Endometrial microvascular endothelial cells (primary cell): ENCODE data around the gene AFF2. TPM values are rescaled to one million over a fixed set of nuclear protein-coding genes. Genes with fewer than 3 reads are reported as not detected.
"Not testable (repeated sequence)": the region's sequence is repeated elsewhere in the genome, so short reads cannot be mapped to it uniquely, and the experiment has no call there.

Source experiments
- in situ Hi-C: cut with HindIII; loops from 2 replicates; pipeline ENCODE4 v1.10.0; 2017; ENCODE audit warnings: low sequenced_read_pairs, low pct_unique_long_range_greater_than_20kb; ENCODE audit errors: inconsistent ontology term
- total RNA-seq: library from RNA; depleted of rRNA; stranded (reverse); fragments of >200 nt; gene quantifications from one replicate; pipeline ENCODE4 v1.2.3, GENCODE V29; 2015; ENCODE audit errors: inconsistent ontology term

The AFF2 gene
- total RNA-seq, 1 donor from 2014 or later = 0.19 TPM

DNA sequence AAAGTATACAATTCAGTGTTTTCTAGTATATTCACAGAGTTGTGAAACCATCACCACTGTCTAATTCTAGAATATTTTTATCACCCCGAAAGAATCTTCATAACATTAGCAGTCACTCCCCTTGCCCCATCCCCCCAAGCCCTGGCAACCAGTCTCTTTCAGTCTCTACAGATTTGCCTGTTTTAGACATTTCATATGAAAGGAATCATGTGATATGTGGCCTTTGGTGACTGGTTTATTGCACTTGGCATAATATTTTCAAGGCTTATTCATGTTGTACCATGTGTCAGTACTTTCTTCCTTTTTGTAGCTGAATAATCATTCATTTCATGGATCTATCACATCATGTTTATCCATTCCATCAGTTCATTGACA is 371.7 kb downstream of the AFF2 start:
- in situ Hi-C loops = no loop called here

DNA sequence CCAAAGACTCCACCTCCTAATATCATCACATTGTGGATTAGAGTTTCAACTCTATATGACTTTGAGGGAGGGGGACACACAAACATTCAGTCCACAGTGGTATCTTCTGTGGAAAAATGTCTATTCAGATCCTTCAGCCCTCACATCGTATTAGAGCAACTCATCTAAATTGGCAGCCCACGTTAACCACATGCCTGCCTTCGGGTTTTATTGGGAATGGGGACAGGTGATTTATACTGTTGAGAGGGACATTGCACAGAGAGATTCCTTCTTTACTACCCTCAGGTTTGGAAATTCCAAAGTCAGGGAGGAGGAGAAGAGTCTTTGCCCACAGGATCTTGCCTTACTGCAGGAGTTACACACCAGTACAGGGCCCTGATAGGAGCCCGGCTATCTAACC is 372.5 kb downstream of the AFF2 start:
- in situ Hi-C loops = no loop called here

DNA sequence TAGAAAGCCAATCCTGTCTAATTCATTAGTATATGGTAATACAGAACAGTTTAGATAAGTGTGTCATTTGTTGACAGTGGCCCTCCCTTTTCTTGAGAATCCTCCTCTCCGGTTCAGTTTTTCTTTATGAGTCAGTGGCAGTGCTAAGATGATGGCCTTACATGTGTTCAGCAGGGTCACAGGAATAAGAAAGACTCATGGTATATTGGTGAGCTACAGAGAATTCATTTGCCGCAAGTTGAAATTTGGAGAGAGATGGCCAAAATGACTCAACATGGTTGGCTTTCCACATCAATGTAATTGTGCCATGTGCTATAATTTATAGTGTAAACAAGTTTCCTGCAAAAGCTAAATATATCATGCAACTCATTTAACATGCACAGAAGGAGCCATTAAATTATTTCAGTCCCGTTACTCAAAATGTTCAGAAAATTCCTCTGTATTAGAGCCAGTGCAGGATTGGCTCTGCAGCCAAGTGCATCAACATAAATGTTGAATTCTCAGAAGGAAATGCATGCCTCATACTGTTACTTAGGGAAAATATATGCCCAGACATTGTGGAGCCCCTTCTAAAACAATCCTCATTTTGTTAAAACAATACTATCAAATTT is 374.3 kb downstream of the AFF2 start:
- in situ Hi-C loops = no loop called here

DNA sequence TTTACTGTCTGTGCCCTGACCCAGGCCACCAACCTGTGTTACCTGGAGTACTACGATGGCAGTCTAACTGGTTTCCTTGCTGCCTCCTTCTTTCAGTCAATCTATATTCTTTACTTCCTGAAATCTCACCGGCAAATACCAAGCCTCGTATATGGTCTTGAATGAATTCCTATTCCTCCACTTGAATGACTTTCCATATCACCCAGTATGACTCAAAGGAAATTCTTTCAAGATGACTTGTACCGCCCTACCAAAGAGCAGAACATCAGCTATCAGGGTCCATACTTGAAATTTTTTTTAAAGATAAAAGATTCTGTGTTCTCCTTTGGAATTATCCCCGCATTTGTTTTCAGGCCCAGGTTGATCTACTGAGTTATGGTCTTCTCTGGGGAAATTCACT is 378.0 kb downstream of the AFF2 start:
- in situ Hi-C loops = no loop called here

DNA sequence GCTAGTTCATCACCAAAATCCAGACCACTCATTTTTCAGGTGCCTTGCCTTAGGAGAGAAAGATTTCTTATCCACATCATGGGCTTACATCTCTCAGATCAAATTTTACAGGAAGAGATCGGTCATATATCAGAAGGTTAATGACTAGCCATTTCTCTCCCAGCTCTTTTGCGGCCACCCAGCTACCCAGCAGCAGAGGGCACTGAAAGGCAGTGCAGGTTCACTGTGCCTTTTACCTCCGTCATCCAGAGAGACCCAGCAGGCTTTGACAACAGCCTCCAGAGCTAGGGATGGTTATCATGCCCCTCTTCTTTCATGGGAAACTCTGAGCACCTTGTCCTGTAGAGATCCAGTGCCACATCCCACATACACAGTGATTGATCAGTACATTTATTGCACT is 384.8 kb downstream of the AFF2 start:
- in situ Hi-C loops = no loop called here

DNA sequence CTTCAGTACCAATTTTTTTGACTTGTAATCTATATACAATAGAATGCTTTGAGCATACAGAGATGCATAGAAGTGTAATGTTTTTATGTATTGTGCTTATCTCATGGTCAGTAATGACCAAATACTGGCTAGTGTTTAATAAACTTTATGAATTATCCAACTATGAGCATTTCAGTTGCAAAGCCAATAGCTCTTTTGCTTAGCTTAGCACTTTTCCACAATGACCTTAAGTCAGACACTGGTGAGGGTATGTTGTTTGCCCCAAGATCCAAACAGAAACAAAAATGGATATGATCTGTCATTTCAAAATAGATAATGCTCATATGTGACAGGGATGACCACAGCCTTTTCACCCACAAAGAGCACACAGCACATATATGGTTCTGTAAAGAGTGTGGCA is 393.0 kb downstream of the AFF2 start:
- in situ Hi-C loops = no loop called here

DNA sequence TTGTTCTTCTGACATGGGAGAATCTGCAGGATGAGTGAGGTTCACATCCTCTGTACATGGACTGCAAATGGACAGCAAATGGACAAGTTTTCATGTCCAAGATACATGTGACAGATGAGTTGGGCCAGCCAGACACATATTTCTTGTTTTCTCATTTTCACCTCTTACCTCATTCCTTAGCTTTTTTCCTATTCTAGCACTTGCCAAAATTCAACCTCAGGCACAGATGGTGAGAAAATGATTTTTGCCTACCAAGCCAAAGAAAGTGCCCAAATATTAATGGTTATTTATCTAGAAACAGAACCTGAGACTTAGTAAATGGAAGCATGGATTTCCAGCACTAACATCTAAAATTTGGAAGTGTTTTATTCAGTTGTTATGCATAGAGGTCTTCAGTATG is 402.2 kb downstream of the AFF2 start:
- in situ Hi-C loops = no loop called here

DNA sequence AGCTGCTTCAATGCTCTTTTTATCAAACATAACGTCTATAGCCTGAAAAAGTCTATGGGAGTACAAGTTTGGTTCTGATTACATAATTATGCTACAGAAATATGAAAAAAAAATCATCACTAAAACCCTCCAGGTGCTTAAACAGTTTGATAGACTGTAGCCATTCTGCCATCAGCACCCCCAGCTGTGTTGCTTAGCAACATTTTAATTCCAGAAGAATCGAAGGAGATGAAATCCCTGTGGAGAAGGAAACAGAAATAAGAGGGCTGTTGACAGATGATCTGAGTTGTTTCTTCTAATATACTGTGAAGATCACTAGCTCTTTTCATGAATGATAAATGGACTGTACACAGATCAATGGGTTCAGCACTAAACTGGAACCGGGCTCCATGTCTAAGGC is 402.8 kb downstream of the AFF2 start:
- in situ Hi-C loops = no loop called here

DNA sequence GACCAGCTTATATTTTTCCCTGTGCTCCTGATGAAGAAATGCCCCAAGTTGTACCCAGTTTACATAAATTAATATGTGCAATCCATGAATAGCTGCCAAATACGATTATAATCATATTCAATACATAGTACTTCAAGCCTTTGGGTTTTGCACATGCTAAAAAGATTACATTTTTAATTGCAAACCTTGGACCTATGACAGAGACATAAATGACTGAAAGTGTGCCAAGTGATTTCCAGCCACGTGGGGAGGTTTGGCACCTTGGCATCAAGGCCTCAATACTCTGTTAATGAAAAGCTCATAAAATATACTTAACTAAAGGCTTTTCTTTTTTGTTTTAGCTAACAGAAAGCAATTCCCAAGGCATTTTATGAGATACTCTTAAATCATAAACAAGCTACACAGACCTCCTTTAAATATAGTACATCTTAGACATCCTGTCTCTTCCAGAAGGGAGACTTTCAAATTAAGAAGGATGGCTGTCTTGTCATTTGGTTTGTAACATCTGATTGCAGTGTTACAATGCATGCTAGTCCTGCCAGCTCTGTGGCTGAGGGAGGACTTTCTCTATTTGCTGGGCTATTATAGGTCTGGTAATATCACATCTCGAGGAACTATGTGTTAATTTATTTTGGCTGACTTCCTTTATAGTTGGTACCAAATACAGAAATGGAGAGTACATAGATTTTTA is 404.1 kb downstream of the AFF2 start:
- in situ Hi-C loops = no loop called here

DNA sequence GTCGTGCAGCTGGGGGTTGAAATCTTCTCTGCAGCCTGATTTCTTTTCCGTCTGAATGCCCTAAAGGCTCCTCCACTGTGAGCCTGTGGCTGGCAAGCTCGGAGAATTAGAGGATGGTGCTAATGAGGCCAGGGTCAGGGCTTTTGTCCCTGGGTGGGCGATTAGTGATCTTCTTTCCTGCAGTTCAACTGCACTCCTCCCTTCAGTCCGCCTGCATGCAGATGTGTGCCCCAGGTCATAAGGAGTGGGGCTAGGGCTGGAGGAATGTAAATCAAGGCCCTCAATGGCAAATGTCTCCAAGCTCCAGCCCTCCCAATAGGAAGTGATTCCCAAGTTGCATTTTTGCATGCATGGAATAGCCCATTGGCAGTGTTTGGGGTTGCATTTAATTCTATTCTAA is 405.0 kb downstream of the AFF2 start:
- in situ Hi-C loops = no loop called here

DNA sequence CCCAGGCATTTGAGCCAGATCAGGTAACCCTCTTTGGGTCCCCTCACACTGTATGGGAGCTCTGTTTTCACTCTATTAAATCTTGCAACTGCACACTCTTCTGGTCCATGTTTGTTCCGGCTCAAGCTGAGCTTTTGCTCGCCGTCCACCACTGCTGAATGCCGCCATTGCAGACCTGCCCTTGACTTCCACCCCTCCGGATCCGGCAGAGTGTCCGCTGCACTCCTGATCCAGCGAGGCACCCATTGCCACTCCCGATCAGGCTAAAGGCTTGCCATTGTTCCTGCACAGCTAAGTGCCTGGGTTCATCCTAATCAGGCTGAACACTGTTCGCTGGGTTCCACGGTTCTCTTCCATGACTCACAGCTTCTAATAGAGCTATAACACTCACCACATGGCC is 406.2 kb downstream of the AFF2 start:
- in situ Hi-C loops = not testable (repeated sequence)

DNA sequence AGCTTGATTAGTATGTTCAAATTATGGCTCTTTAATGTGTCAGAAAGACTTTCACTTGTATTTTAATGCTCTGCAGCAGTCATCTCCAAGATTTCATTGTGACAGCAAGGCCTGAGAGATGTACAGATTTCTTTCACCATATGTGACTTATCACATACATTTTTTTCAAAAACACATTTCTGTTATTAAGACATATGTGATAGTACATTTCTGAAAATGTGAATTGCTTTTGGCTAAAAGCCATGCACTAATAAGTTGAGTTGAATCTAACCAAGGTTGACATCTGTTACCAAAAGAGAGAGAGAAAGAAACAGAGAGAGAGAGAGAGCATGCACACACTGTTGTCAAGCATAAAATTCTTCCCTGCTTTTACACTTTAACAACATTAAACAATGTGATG is 409.3 kb downstream of the AFF2 start:
- in situ Hi-C loops = no loop called here

DNA sequence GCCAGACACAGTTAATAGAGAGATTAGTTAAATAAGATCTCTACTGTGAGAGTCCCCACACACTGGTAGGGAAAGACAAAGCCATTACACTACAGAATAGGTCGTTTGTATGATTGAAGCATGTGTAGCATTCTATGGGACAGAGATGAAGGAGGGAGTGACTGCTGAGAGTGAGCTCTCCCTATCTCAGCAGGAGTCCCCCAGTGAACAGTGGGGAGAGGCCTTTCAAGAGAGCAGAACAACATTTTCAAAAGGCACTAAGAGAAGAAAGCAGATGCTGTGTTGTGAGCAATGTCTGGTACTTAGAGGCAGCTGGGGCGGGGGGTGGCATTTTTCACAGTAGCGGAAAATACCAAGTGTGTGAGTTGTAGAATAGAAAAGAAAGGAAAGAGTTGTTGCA is 413.6 kb downstream of the AFF2 start:
- in situ Hi-C loops = no loop called here

DNA sequence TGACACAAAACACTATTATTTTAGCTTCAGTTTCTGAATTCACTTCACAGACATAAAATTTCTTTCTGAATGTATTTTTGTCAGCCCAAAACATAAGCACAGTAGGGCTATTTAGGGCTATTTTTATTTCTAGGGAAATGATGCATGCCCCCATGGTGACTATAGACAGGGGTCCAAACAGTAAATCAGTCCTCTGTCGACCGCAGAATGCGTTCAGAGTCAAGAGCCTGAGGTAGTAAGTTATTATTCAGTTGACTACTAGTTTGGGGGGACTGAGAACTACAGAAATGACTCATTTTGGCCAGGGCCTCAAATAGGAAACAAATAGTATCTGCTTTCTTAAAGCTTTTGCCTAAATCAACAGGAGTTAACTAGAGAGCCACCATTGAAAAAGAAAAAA is 414.4 kb downstream of the AFF2 start:
- in situ Hi-C loops = no loop called here

DNA sequence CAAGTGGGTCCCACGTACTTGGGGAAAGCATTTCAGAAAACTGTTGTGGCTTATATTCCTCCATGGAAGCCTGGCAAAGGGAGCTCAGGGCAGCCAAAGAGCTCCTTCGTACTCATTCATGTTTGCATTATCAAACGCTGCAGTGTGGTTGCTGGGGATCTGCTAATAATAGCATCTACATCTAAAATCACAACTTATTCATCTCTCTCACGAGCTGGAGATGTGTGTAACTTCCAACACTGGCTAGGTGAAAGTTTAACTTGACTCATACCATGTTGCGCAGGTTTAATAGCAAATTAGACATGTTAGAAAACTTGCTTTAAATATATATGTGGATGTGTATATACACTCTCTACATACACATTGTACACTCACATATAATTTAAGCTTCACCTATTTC is 415.1 kb downstream of the AFF2 start:
- in situ Hi-C loops = no loop called here

DNA sequence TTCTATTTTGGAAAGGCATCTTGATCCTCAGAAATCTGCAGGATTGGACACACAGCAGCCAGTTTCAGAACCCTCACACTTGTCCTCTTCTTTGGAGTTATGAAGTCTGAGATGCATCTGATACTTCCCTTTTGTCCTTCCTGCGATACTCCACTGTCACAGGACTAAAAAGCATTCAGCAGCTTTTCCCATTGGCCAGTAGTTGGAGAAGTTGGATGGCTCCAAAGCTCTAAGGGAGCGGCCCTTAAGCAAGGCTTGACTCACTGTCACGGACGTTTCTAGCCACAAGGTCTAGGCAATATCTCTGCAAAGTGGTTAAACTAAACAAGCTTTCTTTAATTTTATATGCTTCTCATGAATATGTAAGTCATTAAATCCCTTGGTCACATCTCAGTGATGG is 417.0 kb downstream of the AFF2 start:
- in situ Hi-C loops = no loop called here

DNA sequence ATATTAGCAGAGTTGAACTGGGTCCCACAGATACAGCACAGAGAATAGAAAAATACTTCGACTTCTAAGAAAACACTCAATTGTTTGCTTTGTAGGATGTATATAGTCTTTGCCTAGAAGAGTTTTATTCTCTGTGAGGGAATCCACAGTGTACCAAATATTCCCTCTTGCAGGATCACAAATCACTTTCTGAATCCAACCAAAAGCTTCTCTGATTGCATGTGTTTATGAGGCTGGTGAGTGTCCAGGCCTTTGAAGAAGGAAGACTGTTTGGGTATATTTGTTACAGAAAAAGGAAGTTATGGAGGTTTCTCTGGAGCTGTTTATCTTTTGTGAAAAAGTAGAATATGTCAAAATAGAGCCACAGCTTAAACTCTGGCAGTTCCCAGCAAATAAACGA is 423.2 kb downstream of the AFF2 start:
- in situ Hi-C loops = no loop called here

DNA sequence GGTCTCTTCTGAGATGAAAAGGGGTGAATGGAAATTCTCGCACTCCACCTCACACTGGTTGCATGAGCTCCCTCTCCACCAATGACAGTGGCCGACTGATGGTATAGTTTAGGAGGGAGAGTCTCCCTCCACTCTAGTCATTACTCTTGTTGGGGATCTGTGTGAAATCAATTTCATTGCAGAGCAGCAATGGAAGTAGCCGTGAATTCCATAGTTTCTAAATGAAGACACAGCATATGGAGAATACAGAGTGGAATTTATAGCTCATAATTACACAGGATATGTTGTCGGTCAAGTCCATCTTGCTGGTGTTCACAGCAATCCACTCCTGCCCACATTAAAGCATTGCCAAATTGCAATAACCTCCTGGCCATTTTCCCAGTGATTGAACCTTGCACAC is 426.0 kb downstream of the AFF2 start:
- in situ Hi-C loops = no loop called here

DNA sequence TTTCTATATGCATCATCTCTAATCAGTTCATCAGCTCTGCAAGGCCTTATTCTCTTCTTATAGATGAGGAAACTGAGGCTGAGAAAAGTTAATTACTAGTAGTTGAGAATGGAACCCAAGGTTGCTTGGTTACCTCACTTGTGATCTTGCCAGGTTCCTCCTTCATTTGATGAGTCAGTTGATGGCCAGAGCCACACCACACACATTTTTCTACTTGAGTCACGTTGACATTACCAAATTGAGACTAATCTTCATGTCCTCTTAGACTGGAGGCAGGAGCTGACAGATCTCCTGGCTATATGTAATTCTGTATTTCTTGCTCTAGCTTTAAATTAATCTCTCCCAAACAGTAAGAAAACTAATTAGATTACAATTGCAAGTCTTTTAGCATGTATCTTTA is 428.4 kb downstream of the AFF2 start:
- in situ Hi-C loops = no loop called here

DNA sequence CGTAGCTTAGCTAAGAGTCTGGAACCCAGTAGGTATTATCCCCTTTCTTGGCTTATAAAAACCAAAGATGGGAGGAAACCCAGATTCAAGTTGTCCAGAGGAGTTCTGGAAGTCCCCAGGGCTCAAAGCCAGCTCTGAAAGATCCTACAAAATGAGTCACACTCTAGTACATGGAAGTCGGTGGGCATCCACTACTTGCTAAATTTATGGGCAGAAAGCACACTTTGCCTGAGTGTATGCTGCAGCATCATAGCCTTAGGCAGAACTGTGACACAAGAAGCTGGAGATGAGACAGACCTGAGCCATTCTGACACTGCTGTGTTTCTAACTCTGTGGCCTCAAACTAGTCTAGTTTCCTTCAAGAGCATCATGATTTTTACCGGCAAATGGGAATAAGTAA is 429.3 kb downstream of the AFF2 start:
- in situ Hi-C loops = no loop called here

DNA sequence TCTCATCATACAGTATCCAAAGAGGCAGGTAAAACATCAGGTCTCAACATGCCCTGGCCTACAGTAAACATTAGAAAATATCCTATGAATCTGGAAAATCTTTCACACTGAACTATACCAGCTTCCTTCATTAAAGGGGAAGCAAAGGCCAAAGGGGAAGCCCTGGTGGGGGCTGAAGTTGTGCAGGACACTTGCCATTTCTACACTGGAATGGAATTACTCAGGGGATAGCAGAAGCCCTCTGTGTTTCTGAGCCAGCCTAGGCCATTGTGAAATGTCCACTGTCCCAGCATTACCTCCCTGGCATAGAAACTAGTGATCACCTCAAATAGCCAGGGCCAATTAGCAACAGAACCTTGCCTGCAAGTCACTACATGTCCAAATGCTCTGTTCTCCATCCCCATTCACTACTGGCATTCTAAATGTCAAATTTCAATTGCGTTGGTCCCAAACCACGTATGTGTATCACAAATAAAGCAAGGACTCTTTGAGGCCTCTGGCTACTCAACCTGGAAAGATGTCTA is 429.9 kb downstream of the AFF2 start:
- in situ Hi-C loops = no loop called here
